Body of pancreas (tissue), 4 donors: Measurements from ENCODE around the gene PRX.

Experiments
- CTCF ChIP-seq, 7 experiments: fragments of 450-650 bp in 4 of 7; fragments of 200-600 bp in 3 of 7; sonication (generic) in 3 of 7; IDR thresholded peaks; one replicate each; pipeline ENCODE4 v1.5.1; 2016 to 2019; ENCODE audit warnings: antibody characterized with exemption in 7 of 7
- POLR2A ChIP-seq, 3 donors: fragments of 450-650 bp; IDR thresholded peaks; one replicate each; pipeline ENCODE4 v1.6.1; 2016; ENCODE audit warnings: antibody characterized with exemption in 3 of 3, mild to moderate bottlenecking in 2 of 3

DNA sequence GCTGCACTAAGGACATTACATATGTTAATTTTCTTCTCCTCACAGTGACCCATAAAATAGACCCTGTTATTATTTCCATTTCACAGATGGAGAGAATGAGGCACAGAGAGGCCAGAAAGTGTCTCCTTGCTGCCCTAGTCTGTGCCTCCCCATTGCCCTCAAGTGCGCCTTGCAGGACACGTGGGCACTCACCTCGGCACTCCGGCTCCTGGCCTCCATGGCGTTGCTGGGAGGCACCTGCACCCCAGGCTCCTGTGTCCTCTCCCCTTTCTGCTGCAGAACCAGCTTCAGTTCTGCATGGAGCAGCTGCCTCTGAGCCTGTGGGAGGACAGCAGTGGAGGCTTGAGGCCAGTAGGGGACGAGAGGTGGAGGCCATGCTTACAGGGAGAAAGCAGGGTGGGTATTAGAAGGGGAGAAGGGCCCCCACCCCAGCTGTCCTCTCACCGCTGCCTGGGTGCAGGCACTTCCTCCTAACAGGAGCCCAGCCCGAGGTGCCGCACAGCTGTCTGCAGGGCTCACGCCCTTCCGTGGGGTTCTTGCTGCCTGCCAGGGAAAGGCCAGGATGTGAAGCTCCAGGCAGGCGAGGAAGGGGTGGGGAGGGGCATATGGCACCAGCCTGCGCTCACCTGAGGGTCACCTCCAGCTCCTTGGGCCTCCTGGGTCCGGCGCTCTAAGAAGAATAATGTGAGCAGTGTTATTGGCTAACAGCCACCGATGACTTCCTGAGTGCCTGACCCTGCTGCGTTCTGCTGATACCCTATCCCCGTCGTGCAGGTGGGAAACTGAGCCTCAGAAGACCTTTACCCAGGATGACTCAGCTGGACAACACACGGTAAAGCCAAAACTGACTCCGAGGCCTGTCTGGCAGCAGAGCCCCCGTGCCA, 5.2 kb downstream of the PRX start:
- TF ChIP-seq CTCF (IDR thresholded peaks at IDR 0.05) (no peak), POLR2A (IDR thresholded peaks at IDR 0.05) (no peak)
